ENCODE data around the gene PUS1.
"Not testable (repeated sequence)": the region's sequence is repeated elsewhere in the genome, so short reads cannot be mapped to it uniquely, and the experiment has no call there.

PUS1 gene

DNA sequence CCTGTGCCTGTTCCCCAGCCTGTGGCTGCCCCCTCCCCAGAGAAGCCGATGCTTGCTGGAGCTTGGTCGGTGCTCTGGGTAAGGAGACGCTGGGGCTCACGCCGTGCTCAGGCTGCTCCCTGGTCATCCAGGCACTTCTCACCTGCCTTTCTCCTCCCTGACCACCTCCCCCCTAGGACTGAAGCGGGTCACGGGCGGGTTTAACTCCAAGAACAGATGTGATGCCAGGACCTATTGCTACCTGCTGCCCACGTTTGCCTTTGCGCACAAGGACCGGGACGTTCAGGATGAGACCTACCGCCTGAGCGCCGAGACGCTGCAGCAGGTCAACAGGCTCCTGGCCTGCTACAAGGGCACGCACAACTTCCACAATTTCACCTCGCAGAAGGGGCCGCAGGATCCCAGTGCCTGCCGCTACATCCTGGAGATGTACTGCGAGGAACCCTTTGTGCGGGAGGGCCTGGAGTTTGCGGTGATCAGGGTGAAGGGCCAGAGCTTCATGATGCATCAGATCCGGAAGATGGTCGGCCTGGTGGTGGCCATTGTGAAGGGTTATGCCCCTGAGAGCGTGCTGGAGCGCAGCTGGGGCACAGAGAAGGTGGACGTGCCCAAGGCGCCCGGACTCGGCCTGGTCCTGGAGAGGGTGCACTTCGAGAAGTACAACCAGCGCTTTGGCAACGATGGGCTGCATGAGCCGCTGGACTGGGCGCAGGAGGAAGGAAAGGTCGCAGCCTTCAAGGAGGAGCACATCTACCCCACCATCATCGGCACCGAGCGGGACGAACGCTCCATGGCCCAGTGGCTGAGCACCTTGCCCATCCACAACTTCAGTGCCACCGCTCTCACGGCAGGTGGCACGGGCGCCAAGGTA, 12.3 kb downstream of the PUS1 start:
- no peak for FAIRE-seq

DNA sequence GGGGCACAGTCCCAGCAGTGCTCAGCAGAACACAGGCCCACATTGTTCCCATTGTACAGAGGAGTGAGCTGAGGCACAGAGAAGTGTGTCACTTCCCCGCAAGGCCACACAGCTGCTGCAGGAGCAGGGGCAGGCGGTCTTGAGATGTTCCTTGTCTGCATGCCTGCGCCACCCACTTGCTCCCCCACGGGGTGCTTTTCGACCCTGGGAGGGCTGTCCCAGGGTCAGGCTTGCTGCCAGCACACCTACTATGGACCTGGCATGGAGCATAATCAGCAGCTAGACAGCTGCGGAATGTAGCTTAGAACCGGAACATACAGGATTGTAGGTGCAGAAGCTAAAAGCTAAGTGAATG, 12.9 kb downstream of the PUS1 start:
- FAIRE-seq: no peak

DNA sequence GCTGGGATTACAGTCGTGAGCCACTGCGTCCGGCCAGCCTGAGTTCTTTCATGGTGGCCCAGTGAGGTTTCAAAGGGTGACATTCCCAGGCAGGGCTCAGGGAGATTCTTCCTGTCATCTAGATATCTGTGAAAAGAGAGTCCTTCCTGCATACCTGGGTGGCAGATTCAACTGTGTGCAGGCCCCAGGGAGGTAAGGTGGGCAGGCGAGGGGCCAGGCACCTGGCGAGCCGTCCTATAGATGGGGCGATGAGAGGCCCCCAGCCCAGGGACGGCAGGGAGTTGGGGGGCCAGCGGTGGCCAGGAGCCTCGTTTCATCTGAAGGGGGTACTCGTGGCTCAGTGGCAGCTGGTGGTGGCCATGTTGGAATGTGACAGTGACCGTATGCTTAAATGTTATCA, 13.6 kb downstream of the PUS1 start:
- no peak for FAIRE-seq

DNA sequence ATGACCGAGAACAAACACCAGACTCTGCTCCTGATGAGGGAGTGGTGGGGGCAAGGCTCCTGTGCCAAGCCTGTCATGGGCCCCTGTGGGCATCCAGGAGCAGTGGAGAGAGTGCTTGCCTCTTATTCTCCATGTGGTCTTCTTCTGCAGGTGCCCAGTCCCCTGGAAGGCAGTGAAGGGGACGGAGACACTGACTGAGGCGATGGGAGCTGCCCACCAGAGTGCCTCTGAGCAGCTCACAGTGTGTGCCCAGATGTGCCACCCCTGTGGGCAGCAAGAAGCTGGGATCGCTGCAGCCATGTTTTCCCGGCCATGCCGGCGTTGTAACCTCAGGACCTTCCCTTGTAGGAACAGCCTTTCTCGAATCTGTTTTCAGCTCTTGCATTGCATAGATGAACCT, 14.3 kb downstream of the PUS1 start:
- FAIRE-seq: no peak

DNA sequence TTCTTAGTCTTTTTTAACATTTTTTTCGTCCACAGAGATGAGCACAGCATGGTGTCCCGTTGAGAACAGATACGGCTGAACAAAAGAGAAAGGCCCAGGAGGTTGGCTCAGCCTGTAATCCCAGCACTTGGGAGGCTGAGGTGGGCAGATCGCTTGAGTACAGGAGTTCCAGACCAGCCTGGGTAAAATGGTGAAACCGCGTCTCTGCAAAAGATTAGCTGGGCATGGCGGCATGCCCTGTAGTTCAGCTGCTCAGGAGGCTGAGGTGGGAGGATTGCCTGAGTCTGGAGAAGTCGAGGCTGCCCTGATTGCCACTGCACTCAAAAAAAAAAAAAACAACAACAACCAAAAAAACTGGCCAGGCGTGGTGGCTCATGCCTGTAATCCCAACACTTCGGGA, 14.8 kb downstream of the PUS1 start:
- no peak for FAIRE-seq

DNA sequence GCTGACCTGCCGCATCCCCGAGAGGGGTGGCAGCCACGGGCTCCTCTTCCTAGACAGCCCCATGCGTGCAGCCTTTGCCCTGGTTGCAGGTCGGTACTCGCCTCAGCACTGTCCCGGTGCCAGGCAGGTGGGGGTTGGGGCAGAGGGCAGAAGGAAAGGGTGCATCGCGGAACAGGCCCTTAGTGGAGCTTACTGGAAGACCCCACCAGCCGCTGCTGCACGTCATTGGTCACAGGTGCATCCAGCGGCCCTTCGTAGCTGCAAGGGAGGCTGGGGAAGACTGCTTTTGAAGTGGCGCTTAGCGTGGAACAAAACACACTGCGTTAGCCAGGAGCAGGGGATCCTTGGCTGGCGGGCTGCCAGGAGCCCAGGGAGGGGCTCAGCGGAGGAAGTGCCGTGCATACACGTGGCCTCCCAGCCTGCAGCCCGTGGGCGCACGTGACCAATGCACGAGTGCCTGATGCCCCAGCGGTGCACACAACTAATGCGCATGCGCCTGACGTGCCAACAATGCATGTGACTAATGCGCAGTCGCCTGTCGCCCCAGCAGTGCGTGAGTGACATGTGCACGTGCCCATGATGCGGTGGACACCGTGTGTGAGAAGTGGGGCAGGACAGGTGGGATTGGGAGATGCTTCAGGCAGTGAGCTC, 15.7 kb downstream of the PUS1 start:
- FAIRE-seq: no peak

DNA sequence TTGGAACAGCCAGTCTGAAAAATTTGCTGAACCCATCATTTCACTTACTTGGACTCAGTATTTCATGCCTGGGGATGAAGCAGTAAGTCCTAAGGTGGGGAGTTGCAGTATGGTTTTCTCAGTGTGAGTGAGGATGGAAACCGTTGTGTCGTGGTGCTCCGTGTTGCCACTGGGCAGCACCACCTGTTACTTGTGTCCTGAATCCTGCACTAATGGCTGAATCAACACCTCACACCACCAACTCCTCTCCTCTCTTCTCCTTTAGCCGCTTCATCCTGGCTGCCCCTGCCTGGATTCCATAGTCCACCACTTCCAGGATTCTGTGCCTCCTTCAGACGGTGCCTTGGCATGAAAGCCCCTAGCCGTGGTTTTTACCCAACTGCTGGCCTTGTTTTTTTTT, 17.7 kb downstream of the PUS1 start:
- FAIRE-seq: no peak

DNA sequence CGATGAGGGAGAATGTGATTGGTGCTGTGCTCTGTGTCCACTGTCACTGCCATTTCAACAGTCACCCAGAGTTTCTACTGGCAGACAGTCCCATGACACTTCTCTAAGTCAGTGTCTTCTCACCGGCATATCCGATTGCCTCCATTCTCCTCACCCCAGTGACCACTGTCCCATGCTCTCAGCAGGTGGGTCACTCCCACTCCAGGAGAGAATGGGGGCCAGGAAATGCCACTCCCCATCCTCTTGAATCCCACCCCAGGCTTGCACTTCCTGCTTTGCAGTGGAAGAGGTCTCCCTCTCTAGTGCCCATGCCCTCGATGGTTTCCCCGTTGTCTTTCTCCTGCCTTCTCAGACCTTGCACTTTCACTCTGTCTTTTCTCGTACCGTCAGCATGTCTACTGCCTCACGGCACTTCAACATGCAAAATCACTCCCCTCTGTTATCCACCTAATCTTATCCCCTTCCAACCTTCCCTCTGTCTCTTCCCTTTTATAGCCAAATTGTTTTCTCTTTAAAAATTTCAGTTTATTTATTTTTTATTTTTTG, 18.5 kb downstream of the PUS1 start:
- FAIRE-seq: no peak

DNA sequence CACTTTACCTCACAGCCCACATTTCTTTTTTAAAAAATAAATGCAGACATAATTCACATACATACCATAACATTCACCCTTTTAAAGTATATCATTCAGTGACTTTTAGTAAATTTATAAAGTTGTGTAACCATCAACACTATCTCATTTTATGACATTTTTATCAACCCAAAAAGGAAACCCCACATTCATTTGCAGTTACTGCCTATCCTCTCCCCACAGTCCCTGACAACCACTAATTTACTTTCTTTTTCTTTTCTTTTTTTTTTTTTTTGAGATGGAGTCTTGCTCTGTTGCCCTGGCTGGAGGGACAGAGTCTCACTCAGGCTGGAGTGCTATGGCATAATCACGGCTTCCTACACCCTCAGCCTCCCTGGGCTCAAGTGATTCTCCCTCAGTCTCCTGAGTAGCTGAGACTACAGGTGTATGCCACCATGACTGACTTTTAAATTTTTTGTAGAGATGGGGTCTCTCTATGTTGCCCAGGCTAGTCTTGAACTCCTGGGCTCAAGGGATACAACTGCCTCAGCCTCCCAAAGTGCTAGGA, 19.2 kb downstream of the PUS1 start:
- no peak for FAIRE-seq

DNA sequence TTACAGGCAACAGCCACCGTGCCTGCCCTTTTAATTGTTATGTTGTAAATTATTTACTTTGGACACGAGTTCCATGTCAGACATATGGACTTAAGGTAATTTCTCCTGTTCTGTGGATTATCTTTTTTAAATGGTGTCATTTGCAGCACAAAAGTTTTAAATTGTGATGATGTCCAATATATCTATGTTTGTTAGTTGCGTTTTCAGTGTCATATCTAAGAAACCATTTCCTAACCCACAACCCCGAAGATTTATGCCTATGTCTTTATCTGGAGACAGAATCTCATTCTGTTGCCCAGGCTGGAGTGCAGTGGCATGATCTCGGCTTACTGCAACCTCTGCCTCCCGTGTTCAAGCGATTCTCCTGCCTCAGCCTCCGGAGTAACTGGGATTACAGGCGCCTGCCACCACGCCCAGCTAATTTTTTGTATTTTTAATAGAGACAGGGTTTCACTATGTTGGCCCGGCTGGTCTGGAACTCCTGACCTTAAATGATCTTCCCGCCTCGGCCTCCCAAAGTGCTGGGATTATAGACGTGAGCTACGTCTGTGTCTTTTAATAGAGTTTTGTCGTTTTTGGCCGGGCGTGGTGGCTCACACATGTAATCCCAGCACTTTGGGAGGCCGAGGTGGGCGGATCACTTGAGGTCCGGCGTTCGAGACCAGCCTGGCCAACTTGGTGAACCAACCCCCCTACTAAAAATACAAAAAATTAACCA, 19.8 kb downstream of the PUS1 start:
- FAIRE-seq: not testable (repeated sequence)

DNA sequence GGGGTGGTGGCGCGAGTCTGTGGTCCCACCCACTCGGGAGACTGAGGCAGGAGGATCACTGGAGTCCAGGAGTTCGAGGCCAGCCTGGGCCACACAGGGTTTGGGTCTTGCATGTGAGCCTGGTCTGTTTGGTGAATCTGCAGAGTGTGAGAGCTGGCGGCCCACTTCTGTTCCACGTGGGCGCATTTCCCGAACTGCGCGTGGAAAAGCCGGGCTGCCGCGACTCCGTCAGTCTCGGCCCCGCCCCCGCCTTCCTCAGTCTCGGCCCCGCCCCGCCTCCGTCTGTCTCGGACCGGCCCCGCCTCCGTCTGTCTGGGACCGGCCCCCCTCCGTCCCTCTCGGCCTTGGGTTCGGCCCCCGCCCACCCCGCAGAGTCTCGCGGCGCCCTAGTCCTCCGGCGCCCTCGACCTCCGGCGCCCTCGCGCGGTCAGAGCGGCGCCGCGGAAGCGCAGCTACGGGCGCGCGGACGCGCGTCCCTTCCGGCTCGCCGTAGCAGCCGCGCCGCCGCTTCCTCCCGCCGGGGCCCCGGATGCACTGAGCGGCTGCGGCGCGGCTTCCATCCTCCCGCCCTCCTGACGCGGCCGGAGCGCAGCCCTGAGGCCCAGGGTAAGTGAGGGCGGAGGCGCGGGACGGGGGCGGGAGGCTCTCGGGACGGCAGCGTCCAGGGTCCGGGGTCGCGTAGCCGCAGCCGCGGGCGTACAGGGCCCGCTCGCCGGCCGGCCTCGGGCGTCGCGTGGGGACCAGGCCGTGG, 20.5 kb downstream of the PUS1 start, which contains the start of gene EP400:
EP400 (plus strand) TSS at position 512 of the 751 bp plus-strand sequence. CDS start 10,678 bp downstream, outside the sequence.
- FAIRE-seq: no peak

DNA sequence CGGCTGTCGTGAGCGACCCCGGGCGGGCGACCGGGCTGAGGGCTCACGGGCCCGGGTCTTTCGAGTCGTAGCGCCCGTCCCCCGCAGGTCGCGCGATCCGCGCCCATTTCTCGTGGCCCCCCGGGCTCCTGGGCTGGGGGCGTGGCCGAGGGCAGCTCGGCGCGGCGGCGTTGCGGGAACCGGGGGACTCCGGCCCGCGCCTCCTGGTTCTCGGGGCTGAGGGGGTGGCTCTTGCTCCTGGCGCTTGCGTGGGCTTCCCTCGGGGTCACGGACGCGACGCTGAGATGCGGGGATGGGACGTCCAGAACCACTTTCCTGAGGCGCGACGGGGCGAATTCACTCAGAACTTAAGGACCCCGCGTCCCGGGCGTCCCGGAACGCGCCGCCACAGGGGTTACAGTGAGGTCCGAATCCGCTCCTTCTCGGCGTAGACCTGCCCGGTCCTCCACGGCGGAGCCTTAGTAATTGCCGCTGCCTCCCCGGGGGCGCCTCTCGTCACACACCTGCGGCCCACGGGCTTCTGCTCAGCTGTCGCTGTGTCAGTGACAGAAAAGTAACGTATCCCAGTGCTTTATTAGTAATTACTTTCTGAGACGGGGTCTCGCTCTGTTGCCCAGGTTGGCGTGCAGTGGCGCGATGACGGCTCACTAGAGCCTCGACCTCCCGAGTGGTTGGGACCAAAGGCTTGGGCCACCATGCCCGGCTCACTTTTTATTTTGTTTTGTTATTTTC, 21.3 kb downstream of the PUS1 start:
- no peak for FAIRE-seq

DNA sequence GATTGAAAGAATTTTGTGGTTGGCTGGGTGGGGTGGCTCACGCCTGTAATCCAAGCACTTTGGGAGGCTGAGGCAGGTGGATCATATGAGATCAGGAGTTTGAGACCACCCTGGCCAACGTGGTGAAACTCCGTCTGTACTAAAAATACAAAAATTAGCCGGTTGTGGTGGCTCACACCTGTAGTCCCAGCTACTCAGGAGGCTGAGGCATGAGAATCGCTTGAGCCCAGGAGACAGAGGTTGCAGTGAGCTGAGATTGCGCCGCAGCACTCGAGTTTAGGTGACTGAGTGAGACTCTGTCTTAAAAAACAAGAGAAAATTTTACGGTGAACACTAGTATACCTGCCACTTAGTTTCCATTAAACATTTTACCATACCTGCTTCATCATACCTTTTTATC, 24.7 kb downstream of the PUS1 start:
- not testable (repeated sequence) for FAIRE-seq

DNA sequence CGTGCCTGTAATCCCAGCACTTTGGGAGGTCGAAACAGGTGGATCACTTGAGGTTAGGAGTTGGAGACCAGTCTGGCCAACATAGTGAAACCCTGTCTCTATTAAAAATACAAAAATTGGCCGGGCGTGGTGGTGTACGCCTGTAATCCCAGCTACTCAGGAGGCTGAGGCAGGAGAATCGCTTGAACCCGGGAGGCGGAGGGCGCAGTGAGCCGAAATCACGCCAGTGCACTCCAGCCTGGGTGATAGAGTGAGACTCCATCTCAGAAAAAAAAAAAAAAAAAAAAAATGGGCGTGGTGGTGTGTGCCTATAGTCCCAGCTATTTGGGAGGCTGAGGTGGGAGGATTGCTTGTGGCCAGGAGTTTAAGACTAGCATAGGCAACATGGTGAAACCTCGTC, 25.4 kb downstream of the PUS1 start:
- FAIRE-seq: not testable (repeated sequence)

DNA sequence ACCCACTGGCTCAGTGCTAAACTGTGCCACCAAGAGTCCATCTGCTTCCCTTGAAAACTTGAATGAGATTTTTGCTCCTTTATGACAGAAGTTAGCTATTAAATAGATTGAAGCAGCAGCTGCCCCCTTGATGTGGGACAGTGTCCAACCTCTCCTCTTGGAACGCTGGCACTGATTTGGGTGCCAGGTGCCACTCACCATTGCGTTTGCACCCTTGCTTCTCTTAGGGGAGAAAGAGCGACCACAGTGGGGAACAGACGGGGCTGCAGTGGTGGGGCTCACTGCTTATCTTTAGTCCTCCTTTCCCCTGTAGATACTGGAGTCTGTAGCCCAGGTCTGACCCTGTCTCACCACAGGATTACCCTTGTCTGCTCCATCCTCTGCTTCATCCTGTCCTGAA, 30.0 kb downstream of the PUS1 start:
- no peak for FAIRE-seq

DNA sequence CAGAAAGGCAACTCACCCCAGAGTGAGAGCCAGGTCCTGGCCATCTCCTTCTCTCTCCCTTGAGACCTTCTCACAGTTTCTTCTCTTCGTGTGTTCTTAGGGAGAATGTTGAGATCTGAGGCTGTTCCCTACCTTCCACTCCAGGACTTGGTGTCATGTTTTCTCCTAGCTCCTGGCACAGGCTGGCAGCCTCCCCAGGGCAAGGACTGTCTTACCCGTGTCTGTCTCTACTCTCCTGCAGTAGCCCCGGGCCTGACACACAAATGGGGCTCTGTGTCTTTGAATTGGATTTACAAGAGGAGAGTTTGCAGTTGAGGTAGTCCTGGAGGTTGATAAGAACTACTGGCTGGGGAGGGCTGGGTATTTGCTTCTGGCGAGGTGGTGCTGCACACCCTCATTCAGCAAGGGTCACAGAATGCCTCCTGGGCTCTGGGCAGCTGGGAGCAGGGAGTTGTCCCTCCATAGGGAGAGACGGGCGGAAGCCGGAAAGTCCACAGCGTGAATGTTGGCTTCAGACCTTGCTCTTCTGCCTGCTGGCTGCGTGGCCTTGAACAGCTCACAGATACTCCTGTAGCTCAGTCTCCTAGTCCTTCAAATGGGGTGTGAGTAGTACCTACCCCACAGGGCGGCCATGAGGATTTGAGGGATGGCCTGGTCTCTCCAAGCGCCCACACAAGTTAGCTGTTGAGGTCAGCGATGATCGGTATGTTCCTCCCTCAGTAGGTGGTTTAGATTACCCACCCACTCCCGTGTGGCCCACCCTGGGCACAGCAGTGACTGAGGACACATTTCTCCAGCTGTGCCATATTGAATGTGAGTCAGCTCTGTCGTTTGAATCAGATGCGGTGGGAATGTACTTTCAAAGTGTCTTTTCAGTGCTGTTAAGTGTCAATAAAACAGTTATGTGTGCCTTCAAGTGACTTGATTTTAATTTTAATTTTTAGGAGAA, 30.8 kb downstream of the PUS1 start:
- FAIRE-seq: no peak

DNA sequence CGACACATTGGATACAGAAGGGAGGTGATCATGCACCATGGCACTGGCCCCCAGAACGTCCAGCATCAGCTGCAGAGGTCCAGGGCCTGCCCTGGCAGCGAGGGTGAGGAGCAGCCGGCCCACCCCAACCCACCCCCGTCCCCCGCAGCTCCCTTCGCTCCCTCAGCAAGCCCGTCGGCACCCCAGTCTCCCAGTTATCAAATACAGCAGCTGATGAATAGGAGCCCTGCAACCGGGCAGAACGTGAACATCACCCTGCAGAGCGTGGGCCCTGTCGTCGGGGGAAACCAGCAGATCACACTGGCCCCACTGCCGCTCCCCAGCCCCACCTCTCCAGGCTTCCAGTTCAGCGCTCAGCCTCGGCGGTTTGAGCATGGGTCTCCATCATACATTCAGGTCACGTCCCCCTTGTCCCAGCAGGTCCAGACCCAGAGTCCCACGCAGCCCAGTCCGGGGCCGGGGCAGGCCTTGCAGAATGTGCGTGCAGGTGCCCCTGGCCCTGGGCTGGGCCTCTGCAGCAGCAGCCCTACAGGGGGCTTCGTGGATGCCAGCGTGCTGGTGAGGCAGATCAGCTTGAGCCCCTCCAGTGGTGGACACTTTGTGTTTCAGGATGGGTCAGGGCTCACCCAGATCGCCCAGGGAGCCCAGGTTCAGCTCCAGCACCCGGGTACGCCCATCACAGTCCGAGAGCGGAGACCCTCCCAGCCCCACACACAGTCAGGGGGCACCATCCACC, 31.7 kb downstream of the PUS1 start:
- FAIRE-seq: not testable (repeated sequence)

DNA sequence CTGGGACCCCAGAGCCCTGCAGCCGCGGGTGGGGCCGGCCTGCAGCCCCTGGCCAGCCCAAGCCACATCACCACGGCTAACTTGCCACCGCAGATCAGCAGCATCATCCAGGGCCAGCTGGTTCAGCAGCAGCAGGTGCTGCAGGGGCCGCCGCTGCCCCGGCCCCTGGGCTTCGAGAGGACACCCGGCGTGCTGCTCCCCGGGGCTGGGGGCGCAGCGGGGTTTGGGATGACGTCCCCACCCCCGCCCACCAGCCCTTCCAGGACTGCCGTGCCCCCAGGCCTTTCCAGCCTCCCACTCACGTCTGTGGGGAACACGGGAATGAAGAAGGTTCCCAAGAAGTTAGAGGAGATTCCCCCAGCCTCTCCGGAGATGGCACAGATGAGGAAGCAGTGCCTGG, 32.3 kb downstream of the PUS1 start:
- FAIRE-seq: not testable (repeated sequence)

DNA sequence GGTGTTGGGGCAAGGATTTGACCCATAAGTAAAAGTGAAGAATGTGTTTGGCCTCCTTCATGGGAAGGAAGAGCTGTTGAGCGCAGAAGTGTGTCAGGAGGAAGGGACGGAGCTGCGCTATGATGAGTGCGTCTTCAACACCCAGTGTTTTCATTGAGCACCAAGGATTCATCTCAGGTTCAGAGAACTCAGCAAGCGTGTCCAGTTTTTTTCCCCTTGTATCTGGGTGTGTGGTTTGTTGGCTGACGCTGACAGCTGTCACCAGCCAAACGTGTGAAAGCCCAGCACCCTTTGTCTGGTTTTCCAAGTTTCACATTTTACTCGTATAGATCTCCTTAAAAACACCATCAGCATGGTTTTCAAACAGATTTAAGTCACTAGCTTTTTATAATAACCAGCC, 33.0 kb downstream of the PUS1 start:
- FAIRE-seq: no peak

DNA sequence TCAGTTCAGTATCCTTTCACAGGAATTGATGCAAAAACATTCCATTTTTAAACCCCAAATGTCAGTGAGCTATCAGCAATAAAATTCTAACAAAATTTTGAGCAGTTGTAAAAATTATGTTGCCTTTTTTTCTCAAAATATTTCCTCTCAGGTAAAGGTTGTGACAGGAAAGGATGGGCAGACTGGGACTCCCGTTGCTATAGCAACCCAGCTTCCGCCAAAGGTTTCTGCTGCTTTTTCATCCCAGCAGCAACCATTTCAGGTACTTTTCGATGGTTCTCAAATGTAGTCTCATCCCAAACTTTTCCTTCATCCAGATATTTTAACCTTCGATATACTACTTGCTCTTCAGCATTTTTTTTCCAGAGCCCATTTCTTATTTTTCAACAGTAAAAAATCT, 34.3 kb downstream of the PUS1 start:
- no peak for FAIRE-seq

Data from islet of Langerhans (tissue), 1 donor.